Hepatocyte (in vitro differentiated cells): ENCODE measurements around the gene ZNF454.

Experiments
- EZH2 ChIP-seq: fragments of 200-600 bp; sonication (generic); IDR thresholded peaks from 2 replicates; pipeline ENCODE4 v1.6.1; 2016; ENCODE audit warnings: antibody characterized with exemption, mild to moderate bottlenecking, borderline replicate concordance
- EZH2phosphoT487 ChIP-seq: fragments of 200-600 bp; sonication (generic); IDR thresholded peaks from one replicate; pipeline ENCODE4 v1.6.1; 2018; ENCODE audit warnings: antibody characterized with exemption, mild to moderate bottlenecking, low read depth, moderate library complexity; ENCODE audit not compliant: unreplicated experiment, severe bottlenecking
- TF ChIP-seq, protein P1 (sequence below): fragments of 200-600 bp; sonication (generic); IDR thresholded peaks from 2 replicates; pipeline ENCODE4 v1.5.1; 2016; ENCODE audit warnings: antibody characterized with exemption, mild to moderate bottlenecking; ENCODE audit not compliant: poor library complexity

- TF ChIP-seq EZH2, result no peak
- TF ChIP-seq, protein P1, sequence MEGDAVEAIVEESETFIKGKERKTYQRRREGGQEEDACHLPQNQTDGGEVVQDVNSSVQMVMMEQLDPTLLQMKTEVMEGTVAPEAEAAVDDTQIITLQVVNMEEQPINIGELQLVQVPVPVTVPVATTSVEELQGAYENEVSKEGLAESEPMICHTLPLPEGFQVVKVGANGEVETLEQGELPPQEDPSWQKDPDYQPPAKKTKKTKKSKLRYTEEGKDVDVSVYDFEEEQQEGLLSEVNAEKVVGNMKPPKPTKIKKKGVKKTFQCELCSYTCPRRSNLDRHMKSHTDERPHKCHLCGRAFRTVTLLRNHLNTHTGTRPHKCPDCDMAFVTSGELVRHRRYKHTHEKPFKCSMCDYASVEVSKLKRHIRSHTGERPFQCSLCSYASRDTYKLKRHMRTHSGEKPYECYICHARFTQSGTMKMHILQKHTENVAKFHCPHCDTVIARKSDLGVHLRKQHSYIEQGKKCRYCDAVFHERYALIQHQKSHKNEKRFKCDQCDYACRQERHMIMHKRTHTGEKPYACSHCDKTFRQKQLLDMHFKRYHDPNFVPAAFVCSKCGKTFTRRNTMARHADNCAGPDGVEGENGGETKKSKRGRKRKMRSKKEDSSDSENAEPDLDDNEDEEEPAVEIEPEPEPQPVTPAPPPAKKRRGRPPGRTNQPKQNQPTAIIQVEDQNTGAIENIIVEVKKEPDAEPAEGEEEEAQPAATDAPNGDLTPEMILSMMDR, result no peak
- TF ChIP-seq EZH2phosphoT487, result no peak
These were observed 41.9 kb downstream of the ZNF454 start for GRCh38 chr5:178982941-178983340.
